AG09309 (cell line): Measurements from ENCODE around the gene NR3C1.

ENCODE experiments used
- DNase-seq: peaks from one replicate; pipeline ENCODE4 v3.0.0-alpha.2; 2010; ENCODE audit warnings: low read depth
- H3K4me3 ChIP-seq: 2 replicates; pipeline ENCODE4 v1.5.1; 2011; ENCODE audit warnings: mild to moderate bottlenecking, low read depth, low read length, moderate library complexity; ENCODE audit not compliant: control insufficient read depth
- CTCF ChIP-seq: IDR thresholded peaks from 2 replicates; pipeline ENCODE4 v1.5.1; 2011; ENCODE audit warnings: mild to moderate bottlenecking, low read depth, low read length, inconsistent platforms; ENCODE audit not compliant: insufficient read depth, control insufficient read depth; ENCODE audit errors: missing control alignments

The NR3C1 gene

GRCh38 chr5:143434261-143435209 is 31.0 kb upstream of the NR3C1 start:
- TF ChIP-seq CTCF = no peak
- DNase-seq = no peak
- no peak overlapping the region for H3K4me3 ChIP-seq

- no peak overlapping the region for H3K4me3 ChIP-seq
- no peak for TF ChIP-seq CTCF
- no peak for DNase-seq
Observed at GRCh38 chr5:143433670-143434069, 30.2 kb upstream of the NR3C1 start.

GRCh38 chr5:143432658-143433239 is 29.3 kb upstream of the NR3C1 start:
- TF ChIP-seq CTCF = no peak
- H3K4me3 ChIP-seq = no peak overlapping the region
- DNase-seq = no peak

GRCh38 chr5:143431789-143432188 is 28.3 kb upstream of the NR3C1 start:
- no peak for DNase-seq
- no peak overlapping the region for H3K4me3 ChIP-seq
- no peak for TF ChIP-seq CTCF

- no peak for DNase-seq
- H3K4me3 ChIP-seq = no peak overlapping the region
- no peak for TF ChIP-seq CTCF
Observed at GRCh38 chr5:143428738-143429420, 25.4 kb upstream of the NR3C1 start.

GRCh38 chr5:143428155-143428554 is 24.7 kb upstream of the NR3C1 start:
- no peak for TF ChIP-seq CTCF
- H3K4me3 ChIP-seq = no peak overlapping the region
- no peak for DNase-seq
